ENCODE data around the gene HPCAL1.
A peak's percentile ranks its signal among the peaks of the same experiment; 100 is the strongest.

The HPCAL1 gene

DNA sequence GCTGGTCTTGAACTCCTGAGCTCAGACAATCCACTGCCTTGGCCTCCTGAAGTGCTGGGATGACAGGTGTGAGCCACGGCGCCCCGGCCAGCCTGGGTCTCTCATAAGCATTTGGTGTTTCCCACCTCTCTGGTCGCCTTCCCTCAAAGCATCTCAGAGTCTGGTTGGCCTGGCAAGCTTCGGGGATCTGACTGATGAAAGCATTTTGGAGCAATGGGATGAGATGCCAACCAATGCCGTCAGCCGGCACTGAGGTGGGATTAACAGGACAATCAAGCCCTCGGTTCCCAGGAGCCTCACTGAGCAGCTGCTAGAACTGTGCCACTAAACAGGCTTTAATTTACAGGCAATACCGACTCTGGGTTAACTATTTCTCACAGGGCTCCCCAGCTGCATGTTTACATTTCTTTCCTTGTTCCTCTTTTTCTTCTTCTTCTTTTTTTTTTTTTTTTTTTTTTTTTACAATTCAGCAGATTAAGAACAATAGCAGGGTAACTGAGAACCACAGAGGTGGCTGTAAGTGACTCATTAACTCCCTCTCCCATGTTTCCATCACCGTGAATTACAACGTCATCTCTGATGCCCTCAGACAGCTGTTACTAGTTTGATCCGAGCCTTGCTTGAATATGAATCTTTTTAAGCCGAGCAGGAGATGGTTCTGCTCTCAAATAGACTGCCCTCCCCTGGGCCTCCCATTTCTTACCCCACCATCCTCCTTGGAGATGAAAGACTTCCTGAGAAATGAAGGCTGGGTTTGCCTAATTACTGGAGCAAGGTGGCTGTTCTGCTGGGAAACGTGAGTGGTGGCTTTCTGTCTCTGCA, 107.5 kb downstream of the HPCAL1 start:
- DNase-seq, result no peak

DNA sequence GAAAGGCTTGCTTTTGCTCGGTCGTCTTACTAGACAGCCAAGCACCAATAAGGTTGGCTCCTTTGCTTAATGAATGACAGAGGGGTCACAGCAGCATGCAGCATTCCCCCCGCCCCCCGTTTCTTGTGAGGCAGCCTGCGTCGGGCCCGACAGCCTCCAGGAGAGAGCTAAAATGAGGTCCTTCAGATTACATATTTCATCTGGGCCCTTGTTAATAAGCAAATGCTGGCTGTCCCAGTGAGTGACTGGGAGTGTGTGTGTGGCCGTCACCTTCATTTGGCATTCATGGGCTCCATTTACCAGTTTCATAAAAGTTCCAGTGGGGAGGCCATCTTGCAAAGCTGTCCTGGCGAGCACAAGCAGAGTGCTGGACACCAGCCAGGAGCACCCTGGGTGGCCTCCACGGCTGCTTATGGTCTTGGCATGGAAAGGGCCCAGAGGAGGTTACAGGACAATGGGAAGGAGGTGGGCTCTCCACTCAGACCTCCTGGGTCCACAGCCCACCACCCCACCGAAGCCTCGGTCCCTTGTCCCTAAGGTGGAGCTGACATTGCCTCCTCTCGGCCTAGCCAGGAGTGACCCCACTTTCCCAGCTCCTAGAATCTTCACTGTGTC, 108.2 kb downstream of the HPCAL1 start:
- DNase-seq, result peak; percentile 3

DNA sequence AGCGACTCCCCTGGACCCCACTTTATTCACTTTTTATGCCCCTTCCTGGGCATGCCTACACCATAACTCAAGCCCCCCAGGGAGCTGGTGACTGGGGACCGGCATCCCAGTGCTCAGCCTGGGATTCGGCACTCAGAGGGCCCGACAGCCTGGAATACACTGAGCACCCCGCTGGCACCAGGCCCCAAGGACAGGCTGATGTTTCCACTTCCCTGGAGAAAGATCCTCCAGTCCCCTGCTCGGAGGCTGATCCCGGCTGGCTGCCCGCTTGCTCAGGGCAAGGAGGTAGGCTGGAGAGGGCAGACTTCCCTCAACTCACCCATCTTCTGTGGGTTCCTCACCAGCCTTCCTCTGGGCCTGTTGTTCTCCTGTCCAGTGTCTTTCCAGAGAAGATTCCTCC, 108.9 kb downstream of the HPCAL1 start:
- DNase-seq, result no peak

DNA sequence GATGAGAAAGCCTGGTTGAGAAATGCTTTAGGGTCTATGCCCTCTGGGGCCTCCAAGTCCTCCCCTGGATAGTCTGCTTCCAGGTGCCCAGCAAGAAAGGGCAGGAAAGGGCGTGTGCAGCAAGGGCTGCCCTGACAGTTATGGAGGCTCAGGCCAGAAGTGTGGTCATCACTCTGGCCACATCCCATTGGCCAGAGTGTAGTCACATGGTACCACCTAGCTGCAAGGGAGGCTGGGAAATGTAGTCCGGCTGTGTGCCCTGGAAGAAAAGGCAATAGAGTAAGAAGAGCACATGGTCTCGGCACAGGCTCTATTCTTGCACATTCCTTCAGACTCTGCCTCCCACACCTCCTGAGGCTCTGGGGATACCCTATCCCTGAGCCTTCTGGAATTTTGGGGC, 109.7 kb downstream of the HPCAL1 start:
- DNase-seq, result no peak

DNA sequence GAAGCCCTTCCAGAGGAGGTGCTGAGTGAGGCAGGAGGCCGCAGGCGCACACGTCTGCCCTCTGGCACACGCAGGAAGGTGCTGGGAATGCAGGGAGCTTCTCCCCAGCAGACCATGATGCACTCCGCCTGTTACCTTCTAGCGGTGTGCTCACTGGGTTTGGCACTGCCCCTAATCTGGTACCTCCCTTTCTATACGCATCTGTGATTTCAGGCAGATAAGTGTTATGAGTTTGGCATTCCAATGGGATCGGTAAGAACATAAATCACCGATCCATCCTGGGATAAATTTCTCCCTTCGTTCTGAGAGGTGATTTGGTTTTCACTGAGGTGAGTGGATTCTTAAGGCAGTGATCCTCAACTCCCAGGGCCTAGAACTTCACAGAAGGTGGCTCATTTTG, 110.8 kb downstream of the HPCAL1 start:
- no peak for DNase-seq

DNA sequence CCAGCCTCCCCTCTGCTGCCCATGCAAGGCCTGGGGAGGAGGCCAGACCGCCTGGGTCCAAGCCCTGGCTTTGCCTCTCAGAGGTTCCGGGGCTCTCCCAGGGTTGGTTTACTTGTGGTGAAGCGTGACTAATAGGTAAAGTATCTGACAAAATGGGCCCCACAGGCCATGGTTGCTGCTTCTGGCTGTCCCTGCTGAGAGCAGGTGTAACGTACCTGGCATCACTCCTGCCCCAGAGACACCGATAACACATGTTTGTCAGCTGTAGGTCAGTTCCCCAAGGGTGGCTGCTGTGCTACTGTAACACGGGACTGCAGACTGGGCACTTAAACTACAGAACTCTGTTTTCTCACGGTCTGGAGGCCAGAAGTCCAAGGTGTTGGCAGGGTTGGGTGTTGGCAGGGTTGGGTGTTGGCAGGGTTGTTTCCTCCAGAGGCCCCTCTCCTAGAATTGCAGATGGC, 111.3 kb downstream of the HPCAL1 start:
- DNase-seq, result peak; percentile 7

DNA sequence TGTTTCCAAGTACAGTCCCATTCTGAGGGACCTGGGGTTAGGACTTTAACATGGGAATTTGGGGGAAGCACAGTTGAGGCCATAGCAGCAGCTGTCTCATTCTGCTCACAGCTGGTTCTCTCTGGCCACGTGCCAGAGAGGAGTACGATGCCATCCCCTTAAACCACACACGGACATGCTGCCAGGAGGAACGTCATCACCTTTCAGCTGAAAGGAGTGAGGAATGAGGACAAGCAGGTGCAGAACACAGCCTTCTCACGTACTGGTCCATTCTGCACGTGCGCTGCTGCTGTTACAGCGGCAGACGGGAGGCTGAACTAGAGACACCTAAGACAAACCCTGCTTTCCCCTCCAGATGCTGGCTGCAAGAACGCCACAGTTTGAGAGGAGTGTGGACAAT, 111.9 kb downstream of the HPCAL1 start:
- DNase-seq, result peak; percentile 59

DNA sequence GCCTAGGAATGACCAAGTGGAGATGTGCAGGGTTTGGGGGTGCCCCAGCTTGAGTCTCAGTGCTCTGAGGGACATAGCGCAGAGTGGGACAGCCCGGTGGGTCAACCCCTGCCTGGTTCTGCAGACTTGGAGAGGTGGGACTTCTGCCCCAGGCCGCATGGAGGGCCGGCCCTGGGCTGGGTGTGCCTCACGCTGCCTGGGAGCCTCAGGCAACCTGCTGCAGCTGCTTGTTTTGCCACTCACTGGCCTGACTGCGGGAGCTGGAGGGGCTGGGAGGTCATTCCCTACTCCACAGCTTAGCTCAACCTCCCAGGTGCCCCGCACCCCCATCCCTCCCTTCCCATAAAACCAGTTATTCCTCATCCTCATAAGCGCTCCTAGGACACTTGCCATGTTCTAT, 112.3 kb downstream of the HPCAL1 start:
- DNase-seq, result no peak

DNA sequence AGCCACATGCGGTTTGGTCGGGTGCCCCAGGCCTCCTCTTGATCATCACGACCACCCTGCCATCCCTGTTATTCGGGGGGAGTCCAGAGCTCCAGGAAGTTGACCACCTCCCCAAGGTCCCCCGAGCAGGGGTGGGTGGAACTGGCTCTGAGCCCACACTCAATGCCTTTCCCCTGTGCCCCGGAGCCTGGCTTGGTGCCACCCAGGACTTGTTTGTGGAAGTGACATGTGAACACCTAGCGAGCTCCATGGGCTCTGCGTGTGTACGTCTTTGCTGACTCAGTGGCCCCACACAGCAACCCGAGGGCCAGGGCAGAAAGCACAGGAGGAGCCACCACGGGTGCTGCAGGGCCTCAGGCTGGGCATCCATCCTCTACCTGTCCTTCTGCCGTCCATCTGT, 112.9 kb downstream of the HPCAL1 start:
- DNase-seq, result no peak

DNA sequence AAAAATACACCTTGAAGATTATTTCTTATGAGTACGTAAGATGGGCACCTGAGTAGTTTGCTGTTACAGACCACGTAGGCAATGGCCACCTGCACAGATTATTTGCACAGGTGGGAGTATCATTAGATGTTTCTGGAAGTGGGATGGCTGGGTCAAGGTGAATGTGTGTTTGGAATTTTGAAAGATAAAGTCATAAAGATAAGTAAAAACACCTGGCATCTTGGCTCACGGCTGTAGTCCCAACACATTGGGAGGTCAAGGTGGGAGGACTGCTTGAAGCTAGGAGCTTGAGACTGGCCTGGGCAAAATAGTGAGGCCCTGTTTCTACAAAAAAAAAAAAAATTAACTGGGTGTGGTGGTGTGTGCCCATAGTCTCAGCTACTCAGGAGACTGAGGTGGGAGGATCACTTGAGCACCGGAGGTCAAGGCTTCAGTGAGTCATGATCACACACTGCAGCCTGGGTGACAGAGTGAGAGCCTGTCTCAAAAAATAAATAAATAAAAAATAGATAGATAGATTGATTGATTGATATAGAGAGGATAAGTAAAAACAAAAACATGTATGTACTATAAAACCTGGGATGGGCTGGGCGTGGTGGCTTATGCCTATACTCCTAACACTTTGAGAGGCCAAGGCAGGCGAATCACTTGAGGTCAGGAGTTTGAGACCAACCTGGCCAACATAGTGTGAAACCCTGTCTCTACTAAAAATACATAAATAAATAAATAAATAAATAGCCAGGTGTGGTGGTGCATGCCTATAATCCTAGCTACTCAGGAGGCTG, 115.0 kb downstream of the HPCAL1 start:
- no peak for DNase-seq

DNA sequence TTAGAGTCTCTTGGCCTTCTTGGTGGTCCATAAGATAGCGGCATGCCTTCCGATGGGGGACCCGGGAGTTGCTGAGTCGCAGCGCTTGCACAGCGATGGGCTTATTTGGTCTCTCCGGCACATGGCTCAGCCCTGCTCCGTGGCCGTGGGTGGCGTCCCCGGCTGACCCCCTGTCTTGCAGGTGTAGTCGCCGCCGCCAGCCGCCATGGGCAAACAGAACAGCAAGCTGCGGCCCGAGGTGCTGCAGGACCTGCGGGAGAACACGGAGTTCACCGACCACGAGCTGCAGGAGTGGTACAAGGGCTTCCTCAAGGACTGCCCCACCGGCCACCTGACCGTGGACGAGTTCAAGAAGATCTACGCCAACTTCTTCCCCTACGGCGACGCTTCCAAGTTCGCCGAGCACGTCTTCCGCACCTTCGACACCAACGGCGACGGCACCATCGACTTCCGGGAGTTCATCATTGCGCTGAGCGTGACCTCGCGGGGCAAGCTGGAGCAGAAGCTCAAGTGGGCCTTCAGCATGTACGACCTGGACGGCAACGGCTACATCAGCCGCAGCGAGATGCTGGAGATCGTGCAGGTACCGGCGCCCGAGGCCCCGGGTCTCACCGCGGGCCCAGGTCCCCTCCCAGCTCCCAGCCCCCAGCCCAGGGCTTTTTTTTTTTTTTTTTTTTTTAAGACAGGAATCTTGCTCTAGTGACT, 117.0 kb downstream of the HPCAL1 start:
- no peak for DNase-seq

DNA sequence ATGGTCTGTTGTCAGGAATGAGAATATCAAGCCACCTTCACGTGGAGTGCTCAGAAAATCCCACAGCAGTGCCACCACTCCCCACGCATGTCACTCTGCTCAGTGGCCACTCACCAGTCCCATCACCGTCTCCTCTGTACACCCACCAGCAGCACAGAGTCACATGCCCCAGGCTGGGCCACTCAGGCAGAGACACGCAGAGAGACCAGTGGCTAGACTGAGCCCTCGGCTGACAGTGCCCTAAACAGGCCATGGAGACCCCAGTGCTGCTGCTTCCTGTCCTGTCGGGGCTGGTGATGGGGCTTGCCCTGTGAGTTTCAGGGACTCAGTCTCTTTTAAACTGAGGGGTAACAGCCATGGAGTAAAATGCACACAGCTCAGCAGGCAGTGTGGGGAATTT, 119.5 kb downstream of the HPCAL1 start:
- DNase-seq, result no peak

DNA sequence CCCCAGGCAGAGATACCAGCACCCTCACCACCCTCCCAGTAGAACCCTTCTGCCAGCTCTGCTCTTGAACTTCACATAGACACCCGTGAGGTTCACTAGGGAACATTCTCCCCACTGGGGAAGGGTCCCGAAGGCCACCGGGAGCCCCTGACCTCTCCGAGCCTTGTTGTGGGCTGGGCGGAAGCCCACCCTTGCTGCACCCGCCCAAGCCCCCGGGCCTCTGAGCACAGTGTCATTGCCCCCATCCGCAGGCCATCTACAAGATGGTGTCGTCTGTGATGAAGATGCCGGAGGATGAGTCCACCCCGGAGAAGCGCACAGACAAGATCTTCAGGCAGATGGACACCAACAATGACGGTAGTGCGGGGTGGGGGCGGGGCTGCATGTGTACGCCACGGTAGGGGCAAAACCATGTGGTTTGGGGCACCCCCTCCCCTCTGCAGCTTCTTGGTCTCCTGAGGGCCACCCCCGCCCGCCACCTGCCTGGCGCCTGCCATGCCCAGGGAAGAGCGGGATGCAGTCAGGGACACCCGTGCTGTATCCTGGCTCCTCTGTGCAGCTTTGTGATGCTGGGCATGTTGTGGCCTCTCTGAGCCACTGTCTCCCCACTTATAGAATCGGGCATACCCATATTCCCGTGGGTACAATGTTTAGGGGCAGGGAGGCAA, 120.2 kb downstream of the HPCAL1 start:
- no peak for DNase-seq

DNA sequence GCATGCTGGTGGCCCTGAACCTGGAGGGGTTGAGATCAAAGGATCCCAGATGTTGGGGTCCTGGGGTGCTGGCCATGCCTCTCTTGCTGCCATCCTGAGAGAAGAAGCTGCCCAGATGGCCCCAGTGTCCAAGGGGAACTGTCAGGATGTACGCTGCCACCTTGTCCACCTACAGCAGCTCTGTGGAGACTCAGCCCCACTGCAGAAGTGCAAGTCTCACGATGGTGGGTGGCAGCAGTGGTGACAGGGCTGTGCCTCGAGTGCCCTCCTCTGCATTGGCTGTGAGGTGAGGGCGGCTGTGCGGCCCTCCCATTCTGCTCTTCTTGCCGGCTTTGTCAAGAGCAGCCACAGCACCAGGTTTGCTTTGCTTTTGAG, 120.7 kb downstream of the HPCAL1 start:
- DNase-seq, result no peak

DNA sequence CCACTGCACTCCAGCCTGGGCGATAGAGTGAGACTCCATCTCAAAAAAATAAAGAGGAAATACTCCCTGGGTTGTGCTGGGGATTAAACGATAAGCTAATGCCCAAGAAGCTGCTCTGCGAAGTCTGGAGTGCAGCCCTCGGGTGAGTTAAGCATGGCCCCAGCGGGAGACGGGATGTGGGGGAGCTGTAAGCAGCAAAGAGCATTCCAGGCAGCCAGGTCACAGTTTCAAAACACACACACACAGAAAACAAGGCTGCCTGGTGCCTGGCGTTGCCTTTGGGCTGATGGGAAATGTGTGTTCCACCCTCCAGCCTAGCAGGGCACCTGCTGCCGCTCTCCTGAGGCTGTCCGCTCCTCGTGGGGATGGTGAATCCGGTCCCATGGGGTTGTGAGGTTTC, 121.3 kb downstream of the HPCAL1 start:
- DNase-seq, result no peak

DNA sequence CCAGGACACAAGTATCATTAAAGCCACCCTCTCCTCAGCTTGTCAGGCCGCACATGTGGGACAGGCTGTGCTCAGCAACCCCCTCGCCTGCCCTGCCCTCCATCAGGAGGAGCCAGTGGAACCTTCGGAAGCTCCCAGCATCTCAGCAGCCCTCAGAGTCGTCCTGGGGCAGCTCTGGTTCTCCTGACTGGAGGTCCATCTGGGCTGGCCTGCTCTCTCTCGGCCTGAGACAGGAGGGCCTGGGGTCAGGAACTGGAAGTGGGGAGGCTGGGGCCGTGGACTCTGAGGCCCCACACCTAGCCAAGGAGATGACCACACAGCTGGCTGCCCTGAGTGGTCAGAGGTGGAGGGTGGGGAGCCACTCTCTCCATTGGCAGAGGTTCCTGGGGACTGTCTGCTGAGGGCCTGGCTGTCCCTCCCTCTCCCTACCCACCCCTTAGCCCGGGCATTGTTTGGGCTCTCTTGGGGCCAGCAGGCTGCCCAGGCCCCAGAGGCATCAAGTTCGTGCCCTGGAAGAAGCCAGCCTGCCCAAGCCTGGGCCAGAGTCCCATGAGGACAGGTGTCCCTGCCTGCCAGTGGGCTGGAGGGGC, 122.3 kb downstream of the HPCAL1 start:
- DNase-seq, result no peak

DNA sequence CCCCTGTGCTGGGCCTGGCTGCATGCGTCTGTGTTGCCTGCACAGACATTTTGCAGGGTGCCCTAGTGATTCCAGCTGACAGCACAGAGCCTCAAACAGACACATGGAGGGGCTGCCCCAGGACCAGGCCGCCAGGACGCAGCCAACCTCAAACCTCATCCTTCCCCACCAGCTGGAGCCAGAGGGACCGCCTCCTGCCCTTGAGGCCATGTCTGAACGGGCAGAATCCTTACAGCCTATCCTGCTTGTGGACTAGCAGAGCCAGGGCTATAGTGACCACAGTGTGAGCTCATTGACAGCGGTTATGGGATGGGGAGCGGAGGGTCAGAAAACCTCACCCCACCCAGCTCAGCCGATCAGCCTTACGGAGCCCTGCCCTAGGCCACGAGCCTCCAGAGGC, 123.0 kb downstream of the HPCAL1 start:
- no peak for DNase-seq

DNA sequence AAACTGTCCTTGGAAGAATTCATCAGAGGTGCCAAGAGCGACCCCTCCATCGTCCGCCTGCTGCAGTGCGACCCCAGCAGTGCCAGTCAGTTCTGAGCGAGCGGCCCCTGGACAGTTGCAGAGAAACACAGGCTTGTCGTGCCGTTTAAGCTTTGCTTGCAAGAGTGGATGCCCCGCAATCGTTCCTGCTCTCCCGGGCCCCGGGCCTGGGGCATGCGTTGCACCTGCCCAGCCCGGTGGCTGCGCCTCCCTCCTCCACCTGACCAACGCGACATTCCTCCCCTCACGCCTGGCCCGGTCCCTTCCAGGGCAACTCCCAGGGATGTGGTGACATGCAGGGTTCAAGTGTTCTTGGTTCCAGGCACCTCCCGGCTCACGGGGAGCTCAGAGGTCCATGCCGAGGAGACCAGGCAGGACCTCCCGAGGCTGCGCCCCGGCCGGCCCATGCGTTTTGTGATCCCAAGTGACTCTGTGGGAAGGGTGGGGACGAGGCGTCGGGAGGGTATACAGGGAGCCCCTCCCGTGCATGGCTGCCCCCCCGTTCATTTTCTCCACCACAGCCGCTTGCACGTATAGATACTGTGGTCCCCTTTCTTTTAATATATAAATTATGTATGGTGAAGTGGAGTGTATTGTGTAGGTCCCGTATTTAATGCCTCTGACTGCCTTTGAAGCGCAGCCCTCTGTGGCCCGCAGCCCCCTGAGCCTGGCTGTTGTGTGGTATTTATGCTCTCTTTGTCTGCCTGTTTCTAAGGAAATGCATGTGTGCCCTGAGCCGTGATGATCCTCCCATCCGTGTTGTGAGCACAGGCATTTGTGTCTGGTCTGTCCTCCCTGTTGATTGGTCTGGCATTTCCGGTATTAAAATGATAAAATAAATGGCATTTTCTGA, 124.3 kb downstream of the HPCAL1 start:
- DNase-seq, result no peak

DNA sequence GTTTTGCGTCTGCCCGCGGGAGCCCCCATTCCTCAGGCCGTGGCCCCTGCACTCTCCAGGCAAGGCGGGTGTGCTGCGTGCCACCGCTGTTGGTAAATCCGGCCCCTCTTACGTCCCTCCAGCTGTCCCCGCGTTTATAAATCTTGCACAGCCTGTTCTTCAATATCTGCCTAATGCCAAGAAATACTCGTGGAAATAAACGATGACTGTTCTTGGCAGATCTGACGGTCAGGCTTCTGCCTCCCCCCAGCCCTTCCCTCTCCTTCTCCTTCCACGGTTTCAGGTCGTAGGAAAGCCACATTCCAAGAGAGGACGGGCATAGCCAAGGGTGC, 124.9 kb downstream of the HPCAL1 start:
- DNase-seq, result no peak

DNA sequence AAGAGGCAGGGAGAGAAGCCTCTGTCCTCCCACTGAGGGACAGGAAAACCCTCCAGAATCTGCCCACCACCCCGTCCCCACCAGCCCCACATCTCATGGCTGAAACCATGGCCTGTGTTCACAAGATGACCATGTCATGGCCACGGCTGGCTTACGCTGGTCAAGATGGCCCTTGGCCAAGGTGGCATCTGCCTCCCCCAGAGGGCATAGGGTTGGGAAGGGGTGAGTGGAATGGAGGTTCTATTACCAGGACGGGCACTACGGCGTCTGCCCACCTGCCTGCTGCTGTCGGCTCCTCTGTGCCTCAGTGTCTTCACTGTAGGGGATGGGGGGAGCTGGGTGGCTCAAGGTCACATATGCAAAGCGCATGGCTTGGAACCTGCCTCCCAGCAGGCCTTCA, 125.7 kb downstream of the HPCAL1 start:
- no peak for DNase-seq

DNA sequence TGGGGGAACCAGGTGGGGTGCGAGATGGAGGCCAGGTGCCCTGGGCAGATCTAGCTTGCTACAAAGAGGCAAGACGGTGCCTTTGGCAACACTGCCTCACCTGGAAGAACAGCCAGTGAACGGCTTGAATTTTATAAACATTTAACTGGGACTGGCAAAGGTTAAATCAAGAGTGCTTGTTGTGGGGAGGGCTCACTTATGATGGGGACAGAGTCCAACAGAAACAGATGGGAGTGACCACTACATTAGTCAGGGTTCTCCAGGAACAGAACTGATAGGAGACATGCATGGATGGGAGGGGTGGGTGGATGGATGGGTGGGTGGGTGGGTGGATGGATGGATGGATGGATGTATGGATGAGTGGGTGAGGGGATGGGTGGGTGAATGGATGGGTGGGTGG, 126.2 kb downstream of the HPCAL1 start:
- no peak for DNase-seq

Measured in NCI-H1092 treated with DMSO at 0.1 percent for 48 hours (cell line).